Dedifferentiated amniotic fluid mesenchymal stem cell (primary cell): ENCODE measurements around the gene CELSR1.
A peak's percentile ranks its signal among the peaks of the same experiment; 100 is the strongest.

ENCODE experiments used
- DNase-seq: peaks from one replicate; pipeline ENCODE4 v3.0.0-alpha.2; 2016; ENCODE audit errors: extremely low spot score

CELSR1 gene

GRCh38 chr22:46442217-46442853 lies 95.1 kb downstream of the CELSR1 start:
- no peak for DNase-seq

- no peak for DNase-seq
Measured at GRCh38 chr22:46439576-46440465, 97.6 kb downstream of the CELSR1 start.

DNA sequence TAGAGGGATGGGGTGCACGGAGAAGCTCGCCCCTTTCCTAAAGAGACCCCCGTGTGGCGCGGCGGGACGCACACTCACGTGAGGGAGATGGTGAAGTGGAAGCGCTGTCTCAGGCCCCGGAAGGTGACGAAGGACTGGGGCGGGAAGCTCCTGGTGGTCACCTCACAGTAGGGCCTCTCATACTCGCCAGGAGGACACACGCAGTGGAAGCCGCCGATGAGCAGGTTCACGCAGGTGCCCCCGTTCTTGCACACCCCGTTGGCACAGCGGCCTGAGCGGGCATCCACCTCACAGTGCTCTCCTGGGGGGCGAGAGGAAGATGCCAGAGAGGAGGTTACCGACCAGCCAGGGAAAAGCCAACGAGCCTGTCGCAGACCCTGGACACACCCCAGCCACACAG lies 98.3 kb downstream of the CELSR1 start:
- no peak for DNase-seq

- no peak for DNase-seq
Measured at GRCh38 chr22:46437671-46438440, 99.6 kb downstream of the CELSR1 start.

DNA sequence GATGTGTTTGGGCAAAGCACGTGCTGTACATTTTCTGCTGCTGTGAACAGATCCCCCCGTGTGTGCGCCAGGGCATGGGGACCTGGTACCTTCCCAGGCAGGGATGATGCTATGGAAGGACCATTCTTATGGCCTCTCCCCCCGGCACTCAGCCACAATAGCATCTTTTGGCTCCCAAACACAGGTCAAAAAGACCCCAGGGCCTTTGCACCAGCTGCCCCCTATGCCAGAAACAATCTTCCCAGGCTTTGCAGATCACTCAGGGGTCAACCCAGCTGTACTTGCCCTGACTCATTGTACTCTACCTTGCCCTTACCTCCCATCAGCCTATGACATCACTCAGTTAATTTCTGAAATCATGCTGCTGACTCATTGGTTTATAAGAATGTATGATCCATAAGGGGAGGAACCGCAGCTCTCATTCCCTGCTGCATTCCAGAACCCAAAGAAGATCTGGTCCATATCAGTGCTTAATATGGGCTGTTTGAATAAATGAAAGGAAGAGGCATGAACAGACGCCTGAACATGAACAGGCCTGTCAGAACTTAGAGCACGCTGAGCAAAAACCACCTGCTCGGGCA lies 100.7 kb downstream of the CELSR1 start:
- DNase-seq = no peak

DNA sequence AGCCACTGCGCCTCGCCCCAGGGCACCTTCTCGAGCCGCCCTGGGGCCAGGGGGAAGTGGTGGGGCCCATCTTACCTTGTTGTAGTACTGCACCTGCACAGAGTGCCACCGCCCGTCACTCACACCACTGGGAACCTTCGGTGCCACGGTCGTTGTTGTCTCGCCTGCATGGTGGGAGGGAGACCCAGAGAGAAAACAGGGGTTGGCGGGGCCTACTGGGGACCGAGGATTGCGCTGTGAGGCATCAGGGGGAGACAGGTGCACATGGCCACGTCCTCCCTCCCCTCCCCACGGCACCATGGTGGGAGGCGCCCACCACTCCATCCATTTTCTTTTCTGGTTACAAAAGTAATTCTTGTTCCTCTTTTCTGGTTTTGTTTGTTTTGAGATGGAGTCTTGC lies 104.1 kb downstream of the CELSR1 start:
- no peak for DNase-seq

DNA sequence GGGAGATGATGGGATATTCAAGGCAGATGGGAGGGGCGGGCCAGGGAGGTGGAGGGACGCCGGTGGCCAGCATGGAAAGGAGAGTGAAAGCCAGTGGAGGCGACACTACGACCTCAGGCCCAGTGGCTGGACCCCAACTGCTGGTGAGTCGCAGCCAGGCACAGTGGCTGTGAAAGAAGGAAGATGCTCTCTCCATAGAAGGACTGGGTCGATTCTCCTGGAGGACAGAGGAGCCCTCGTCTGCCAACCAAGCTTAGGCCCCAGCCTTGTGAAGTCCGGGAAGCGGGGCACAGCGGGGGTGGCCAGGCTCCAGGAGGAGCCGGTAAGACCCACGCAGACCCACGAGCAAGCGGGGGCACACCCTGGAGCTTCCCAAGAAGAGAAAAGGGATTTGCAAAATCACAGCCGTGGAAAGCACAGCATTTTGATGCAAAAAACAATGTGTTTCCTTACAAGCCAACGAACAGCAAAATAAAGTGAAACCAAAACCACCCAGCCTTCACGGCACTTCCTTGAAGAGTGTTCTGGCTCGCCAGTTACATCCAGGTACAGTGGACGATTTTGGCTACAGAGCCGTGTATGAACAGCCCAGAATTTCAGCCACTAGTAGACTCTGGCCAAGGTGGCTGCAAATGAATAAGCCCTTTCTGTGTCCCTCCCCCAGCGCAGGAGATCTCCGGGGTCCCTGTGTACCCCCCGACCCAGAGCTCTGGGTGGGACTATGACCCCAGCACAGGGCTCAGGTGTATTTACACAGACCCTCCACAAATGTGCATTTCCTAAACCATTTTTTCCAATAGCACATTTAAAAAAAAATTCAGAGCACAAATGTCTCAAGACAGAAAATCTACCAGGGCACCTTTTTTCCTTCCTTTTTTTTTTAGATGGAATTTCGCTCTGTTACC lies 105.0 kb downstream of the CELSR1 start:
- no peak for DNase-seq

GRCh38 chr22:46430961-46431838 lies 106.2 kb downstream of the CELSR1 start:
- DNase-seq = no peak

GRCh38 chr22:46429325-46429853 lies 108.0 kb downstream of the CELSR1 start:
- no peak for DNase-seq

- no peak for DNase-seq
Measured at GRCh38 chr22:46428602-46429324, 108.7 kb downstream of the CELSR1 start.

GRCh38 chr22:46428171-46428570 lies 109.2 kb downstream of the CELSR1 start:
- DNase-seq = no peak

DNA sequence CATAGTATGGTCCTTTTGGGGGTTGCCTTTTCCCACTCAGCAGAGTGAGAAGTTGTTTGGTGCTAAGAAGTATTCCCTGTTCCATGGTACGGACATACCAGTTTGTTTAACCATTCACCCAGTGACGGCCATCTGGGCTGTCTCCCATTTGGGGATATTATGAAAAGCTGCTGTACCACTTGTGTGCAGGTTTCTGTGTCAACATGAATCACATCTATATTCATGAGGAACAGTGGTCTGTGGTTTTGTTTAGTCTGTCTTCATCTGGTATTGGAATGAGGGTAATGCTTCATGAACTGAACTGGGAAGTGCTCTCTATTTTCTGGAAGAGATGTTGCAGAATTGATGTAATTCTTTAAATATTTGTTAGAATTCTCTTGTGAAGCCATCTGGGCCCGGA lies 112.4 kb downstream of the CELSR1 start:
- DNase-seq = peak; percentile 26

GRCh38 chr22:46424496-46424895 lies 112.9 kb downstream of the CELSR1 start:
- DNase-seq = no peak

DNA sequence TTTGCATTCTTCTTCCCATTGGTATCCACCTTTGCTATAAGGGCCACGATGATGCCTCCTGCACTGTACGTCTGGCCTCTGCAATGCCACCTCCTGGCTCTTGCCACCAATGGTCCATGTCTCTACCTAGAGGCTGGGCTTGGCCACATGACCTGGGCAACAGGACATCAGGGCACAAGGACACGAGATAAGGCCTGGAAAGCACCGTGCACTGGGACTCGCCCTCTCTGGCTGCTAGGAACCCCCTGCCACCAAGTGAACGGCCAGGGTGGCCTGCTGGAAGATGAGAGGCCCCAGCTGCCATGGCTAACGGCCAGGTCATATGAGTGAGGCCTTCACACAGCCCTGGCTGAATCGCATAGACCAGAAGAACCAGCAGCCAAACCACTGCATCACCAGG lies 114.5 kb downstream of the CELSR1 start:
- no peak for DNase-seq

GRCh38 chr22:46421267-46421666 lies 116.2 kb downstream of the CELSR1 start:
- no peak for DNase-seq

DNA sequence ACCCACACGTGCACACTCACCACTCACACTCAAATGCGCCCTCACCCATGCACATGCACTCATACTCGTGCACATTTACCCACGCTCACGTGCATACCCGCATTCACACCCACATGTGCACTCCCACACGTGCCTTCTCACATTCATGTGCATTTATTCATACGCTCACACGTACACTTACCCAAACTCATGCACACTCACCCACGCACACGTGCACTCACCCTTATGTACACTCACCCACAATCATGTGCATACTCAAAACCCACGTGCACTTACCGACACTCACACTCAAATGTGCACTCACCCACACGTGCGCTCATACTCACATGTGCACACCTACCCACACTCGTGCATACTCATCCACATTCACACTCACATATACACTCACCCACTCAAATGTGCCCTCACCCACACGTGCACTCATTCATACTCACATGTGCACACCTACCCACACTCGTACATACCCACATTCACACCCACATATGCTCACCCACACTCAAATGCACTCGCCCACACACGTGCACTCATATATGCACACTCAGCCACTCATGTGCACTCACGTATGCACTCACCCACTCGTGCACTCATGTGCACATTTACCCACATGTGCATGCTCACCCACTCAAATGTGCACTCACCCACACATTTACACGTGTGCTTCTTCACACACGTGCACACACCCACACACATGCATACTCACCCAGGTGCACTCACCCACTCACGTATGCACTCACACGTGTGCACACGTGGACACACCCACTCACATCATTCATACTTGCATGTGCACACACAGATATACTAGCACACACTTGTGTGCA lies 117.5 kb downstream of the CELSR1 start:
- DNase-seq = no peak

DNA sequence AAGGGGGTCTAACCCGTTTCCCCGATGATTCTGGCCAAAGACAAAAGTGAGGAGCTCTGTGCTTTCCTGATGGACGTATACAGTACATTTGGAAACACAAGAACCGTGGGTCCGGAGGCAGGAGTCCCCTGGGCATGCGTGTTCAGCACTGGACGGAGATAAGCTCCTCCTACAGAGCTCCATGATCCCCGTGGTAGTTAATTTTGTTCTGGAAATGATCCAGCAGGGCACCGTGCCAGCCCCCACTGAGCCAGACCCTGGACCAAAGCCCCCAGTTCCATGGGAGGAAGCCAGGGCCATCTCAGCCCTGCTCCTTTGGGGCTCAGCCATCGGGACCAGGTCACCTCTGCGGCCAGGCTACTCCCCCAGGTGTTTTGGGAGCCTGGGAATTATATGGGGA lies 118.6 kb downstream of the CELSR1 start:
- DNase-seq = no peak

DNA sequence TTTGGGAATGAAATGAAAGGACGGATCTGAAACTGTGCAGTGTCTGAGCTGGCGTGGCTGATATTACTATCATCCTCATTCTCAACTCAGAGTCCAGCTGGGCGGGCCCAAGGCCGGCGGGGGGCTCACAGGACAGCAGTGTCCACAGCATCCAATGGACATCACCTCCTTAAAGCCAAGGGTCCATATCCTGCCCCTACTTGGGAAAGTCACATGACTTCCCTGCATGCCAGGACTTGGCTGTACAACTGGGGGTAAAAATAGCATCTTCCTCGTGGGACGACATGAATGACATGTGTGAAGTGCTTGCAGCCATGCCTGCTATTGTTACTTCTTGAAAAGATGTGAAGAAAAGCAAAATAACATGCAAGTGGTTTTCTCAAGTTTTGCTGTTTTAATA lies 119.7 kb downstream of the CELSR1 start:
- no peak for DNase-seq
